Tibial nerve (tissue), 4 donors: ENCODE data around the gene LGALS9C.
"Not testable (repeated sequence)": the region's sequence is repeated elsewhere in the genome, so short reads cannot be mapped to it uniquely, and the experiment has no call there.

ENCODE experiments used
- EP300 ChIP-seq, 2 donors: sonication (generic); formaldehyde crosslinking; IDR thresholded peaks; one replicate each; pipeline ENCODE4 v1.6.1; 2017; ENCODE audit warnings: antibody characterized with exemption in 2 of 2, mild to moderate bottlenecking in 1 of 2
- TF ChIP-seq, protein P1 (sequence below), 5 experiments: fragments of 200-600 bp in 3 of 5; fragments of 450-650 bp in 2 of 5; sonication (generic) in 3 of 5; IDR thresholded peaks; one replicate each; pipeline ENCODE4 v1.5.1; 2016 to 2019; ENCODE audit warnings: antibody characterized with exemption in 5 of 5, mild to moderate bottlenecking in 3 of 5, moderate library complexity in 2 of 5

GRCh38 chr17:18474754-18475153 is 1.8 kb upstream of the LGALS9C start:
- TF ChIP-seq, protein P1, sequence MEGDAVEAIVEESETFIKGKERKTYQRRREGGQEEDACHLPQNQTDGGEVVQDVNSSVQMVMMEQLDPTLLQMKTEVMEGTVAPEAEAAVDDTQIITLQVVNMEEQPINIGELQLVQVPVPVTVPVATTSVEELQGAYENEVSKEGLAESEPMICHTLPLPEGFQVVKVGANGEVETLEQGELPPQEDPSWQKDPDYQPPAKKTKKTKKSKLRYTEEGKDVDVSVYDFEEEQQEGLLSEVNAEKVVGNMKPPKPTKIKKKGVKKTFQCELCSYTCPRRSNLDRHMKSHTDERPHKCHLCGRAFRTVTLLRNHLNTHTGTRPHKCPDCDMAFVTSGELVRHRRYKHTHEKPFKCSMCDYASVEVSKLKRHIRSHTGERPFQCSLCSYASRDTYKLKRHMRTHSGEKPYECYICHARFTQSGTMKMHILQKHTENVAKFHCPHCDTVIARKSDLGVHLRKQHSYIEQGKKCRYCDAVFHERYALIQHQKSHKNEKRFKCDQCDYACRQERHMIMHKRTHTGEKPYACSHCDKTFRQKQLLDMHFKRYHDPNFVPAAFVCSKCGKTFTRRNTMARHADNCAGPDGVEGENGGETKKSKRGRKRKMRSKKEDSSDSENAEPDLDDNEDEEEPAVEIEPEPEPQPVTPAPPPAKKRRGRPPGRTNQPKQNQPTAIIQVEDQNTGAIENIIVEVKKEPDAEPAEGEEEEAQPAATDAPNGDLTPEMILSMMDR (IDR thresholded peaks at IDR 0.05) = not testable (repeated sequence)
- TF ChIP-seq EP300 (IDR thresholded peaks at IDR 0.05) = not testable (repeated sequence)
